GM19023 (cell line): ENCODE data around the gene MSI1.

ENCODE experiments used
- ATAC-seq: cut with Tn5 transposase; IDR thresholded peaks from one replicate; pipeline ENCODE4 v1.9.1; 2021; ENCODE audit warnings: mild to moderate bottlenecking, moderate library complexity; ENCODE audit not compliant: unreplicated experiment

Gene MSI1

DNA sequence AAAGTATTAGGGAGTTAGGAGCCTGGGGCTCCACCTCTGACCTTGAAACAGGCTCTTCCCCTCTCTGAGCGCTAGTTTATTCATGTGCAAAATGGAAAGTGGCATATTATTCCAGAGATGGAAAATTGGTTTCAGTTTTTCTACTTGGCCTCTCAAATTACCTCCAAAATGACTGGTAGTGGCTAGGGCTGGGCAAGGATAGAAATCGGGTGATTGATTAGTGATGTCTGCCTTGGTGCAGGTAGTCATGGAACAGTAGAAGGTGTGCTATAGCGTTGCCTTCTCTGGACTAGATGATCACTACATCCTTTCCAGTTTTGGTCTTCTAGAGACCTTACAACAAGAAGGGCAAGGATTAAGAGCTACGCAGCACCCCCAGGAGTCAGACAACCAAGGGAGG, 8.6 kb upstream of the MSI1 start:
- ATAC-seq, result no peak

GRCh38 chr12:120376934-120377572, 8.1 kb upstream of the MSI1 start:
- ATAC-seq, result no peak

DNA sequence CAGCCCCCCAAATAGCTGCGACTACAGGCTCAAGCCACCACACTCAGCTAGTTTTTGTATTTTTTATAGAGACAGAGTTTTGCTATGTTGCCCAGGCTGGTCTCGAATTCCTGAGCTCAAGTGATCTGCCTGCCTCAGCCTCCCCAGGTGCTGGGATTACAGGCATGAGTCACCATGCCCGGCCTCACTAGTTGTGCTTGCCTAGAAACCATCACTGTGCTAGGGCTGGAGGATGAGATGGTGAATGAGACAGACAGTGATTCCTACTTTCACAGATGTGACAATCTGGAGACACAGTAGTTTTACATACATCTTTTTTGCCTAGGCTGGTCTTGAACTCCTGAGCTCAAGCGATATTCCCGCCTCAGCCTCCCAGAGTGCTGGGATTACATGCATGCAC, 7.5 kb upstream of the MSI1 start:
- no peak for ATAC-seq

- ATAC-seq, result no peak
Observed at GRCh38 chr12:120376009-120376408, 7.0 kb upstream of the MSI1 start.

GRCh38 chr12:120373683-120374082, 4.7 kb upstream of the MSI1 start:
- ATAC-seq, result no peak

- ATAC-seq, result no peak
Observed at GRCh38 chr12:120370343-120371243, 1.6 kb upstream of the MSI1 start.

GRCh38 chr12:120369603-120370342, 809 bp upstream of the MSI1 start:
- ATAC-seq, result no peak

GRCh38 chr12:120367924-120368788, 808 bp downstream of the MSI1 start:
- ATAC-seq, result no peak

GRCh38 chr12:120367233-120367923, 1.6 kb downstream of the MSI1 start:
- no peak for ATAC-seq

- no peak for ATAC-seq
Observed at GRCh38 chr12:120366845-120367232, 2.1 kb downstream of the MSI1 start.

- no peak for ATAC-seq
Observed at GRCh38 chr12:120366341-120366705, 2.6 kb downstream of the MSI1 start.

DNA sequence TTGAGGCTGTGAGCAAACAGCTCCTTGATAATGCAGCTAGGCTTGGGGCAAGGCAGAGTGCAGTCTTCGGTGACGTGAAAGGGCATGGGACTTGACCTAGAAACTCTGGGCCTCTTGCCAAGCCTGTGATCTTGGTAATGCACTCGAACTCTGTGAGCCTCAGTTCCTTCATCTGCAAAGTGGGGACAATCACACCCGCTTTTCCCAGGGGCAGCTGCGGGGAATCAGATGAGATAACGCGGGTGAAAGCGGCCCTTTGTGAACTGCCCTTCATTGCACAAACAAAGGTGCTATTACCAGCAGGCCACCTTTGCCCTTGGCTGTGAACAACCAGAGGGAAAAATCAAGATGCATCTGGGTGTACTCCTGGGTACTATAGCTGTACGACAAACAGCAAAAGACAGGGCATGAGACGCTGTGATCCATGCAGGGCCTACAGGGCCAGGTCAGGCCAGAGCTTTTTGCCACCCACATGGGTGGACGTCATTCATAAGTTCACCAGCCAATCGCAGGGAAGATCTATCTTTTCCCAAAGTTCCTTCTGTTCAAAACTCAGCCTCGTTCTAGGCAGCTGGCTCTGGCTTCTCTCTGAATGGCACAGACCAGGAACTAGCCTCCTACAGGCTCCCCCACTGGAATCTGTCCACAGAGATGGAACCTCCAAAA, 3.2 kb downstream of the MSI1 start:
- no peak for ATAC-seq

DNA sequence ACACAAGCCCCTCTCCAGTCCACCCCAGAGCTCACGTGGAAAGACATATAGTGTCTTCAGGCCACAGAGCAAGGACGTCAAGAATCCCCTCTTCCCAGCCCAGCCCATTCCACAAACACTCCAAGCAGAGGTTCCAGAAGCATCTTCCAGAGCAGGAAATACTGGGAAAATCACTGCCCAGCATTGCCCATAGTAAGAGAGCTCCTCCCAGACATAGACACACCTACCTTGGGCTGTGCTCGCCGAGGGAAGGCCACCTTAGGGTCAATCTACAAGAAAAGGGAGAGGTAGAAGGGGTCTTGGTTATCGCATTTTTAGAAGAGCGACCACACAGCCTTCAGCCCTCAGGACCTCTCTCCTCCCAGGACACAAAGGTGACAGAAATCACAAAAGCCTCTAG, 4.5 kb downstream of the MSI1 start:
- ATAC-seq, result no peak

- no peak for ATAC-seq
Observed at GRCh38 chr12:120363274-120363855, 5.6 kb downstream of the MSI1 start.

- no peak for ATAC-seq
Observed at GRCh38 chr12:120362516-120363273, 6.3 kb downstream of the MSI1 start.

- ATAC-seq, result no peak
Observed at GRCh38 chr12:120361506-120362208, 7.3 kb downstream of the MSI1 start.

DNA sequence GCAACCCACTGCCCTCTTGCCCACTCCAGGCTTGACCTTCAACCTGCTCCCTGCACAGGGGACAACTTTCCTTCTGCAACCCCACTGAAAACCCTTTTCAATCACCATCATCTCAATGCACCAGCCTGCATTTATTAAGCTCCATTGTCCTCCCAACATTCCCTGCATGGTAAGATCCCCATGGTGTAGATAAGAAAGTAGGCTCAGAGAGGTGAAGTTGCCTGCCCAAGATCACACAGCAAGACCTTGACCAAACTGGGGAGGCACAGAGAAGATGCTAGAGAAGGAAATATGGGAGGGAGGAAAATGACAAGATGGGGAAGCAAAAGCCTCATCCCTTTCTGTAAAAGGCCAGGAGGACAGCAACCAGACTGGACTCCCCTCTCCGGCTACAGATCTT, 9.8 kb downstream of the MSI1 start:
- ATAC-seq, result no peak
